Liver (tissue), 9 donors: Measurements from ENCODE around the gene OTUB1. TPM values are rescaled to one million over a fixed set of nuclear protein-coding genes. Genes with fewer than 3 reads are reported as not detected.

ENCODE experiments used
- DNase-seq: peaks from one replicate; pipeline ENCODE4 v3.0.0-alpha.2; 2017; ENCODE audit warnings: low spot score
- H3K27ac ChIP-seq, 2 donors: one replicate each; pipeline ENCODE4 v1.7.0; 2013; ENCODE audit warnings: inconsistent platforms in 2 of 2, low read length in 2 of 2, control low read depth in 1 of 2, low read depth in 1 of 2, mild to moderate bottlenecking in 1 of 2
- H3K27me3 ChIP-seq, 4 donors: one replicate each; pipeline versions ENCODE4 v1.6.1 to v1.7.0; 2013; ENCODE audit warnings: low read length in 3 of 4, inconsistent platforms in 1 of 4, mild to moderate bottlenecking in 1 of 4, moderate library complexity in 1 of 4; ENCODE audit not compliant: control insufficient read depth in 4 of 4, insufficient read depth in 4 of 4
- H3K36me3 ChIP-seq, 4 donors: one replicate each; pipeline versions ENCODE4 v1.6.1 to v1.7.0; 2013; ENCODE audit warnings: low read length in 3 of 4, mild to moderate bottlenecking in 3 of 4, low read depth in 1 of 4, moderate library complexity in 1 of 4; ENCODE audit not compliant: control insufficient read depth in 4 of 4, insufficient read depth in 3 of 4
- H3K4me1 ChIP-seq, 4 donors: one replicate each; pipeline versions ENCODE4 v1.6.1 to v1.7.0; 2013; ENCODE audit warnings: low read length in 3 of 4, mild to moderate bottlenecking in 3 of 4, moderate library complexity in 1 of 4; ENCODE audit not compliant: control insufficient read depth in 4 of 4, insufficient read depth in 4 of 4
- H3K4me3 ChIP-seq, 3 donors: one replicate each; pipeline versions ENCODE4 v1.6.1 to v1.7.0; 2013; ENCODE audit warnings: low read length in 3 of 3, control low read depth in 1 of 3, low read depth in 1 of 3, mild to moderate bottlenecking in 1 of 3
- H3K9ac ChIP-seq, 2 donors: one replicate each; pipeline ENCODE4 v1.7.0; 2013; ENCODE audit warnings: low read length in 2 of 2, mild to moderate bottlenecking in 2 of 2, moderate library complexity in 2 of 2, control low read depth in 1 of 2, low read depth in 1 of 2
- H3K9me3 ChIP-seq, 4 donors: one replicate each; pipeline versions ENCODE4 v1.6.1 to v1.7.0; 2013; ENCODE audit warnings: low read length in 3 of 4; ENCODE audit not compliant: control insufficient read depth in 4 of 4
- EGR1 ChIP-seq, 2 donors: IDR thresholded peaks; 2 replicates each; pipeline ENCODE4 v1.6.1; 2016 to 2018; ENCODE audit warnings: antibody characterized with exemption in 2 of 2, low read depth in 2 of 2
- FOXA1 ChIP-seq: IDR thresholded peaks from 2 replicates; pipeline ENCODE4 v1.6.1; 2016; ENCODE audit warnings: antibody characterized with exemption
- FOXA2 ChIP-seq: IDR thresholded peaks from 2 replicates; pipeline ENCODE4 v1.6.1; 2016; ENCODE audit warnings: antibody characterized with exemption
- GABPA ChIP-seq, 2 donors: IDR thresholded peaks in 1 of 2; conservative IDR thresholded peaks in 1 of 2; 2 replicates each; pipeline ENCODE4 v1.6.1; 2016; ENCODE audit warnings: antibody characterized with exemption in 2 of 2, mild to moderate bottlenecking in 1 of 2, moderate library complexity in 1 of 2
- HNF4A ChIP-seq, 2 donors: conservative IDR thresholded peaks; 2 replicates each; pipeline ENCODE4 v1.6.1; 2016; ENCODE audit warnings: antibody characterized with exemption in 2 of 2, mild to moderate bottlenecking in 2 of 2
- HNF4G ChIP-seq: IDR thresholded peaks from 2 replicates; pipeline ENCODE4 v1.6.1; 2016; ENCODE audit warnings: antibody characterized with exemption
- JUND ChIP-seq, 2 donors: IDR thresholded peaks; 2 replicates each; pipeline ENCODE4 v1.6.1; 2016; ENCODE audit warnings: antibody characterized with exemption in 2 of 2
- NR2F2 ChIP-seq: IDR thresholded peaks from 2 replicates; pipeline ENCODE4 v1.6.1; 2016; ENCODE audit warnings: antibody characterized with exemption
- RAD21 ChIP-seq, 2 donors: IDR thresholded peaks; 2 replicates each; pipeline ENCODE4 v1.6.1; 2016; ENCODE audit warnings: antibody characterized with exemption in 2 of 2, mild to moderate bottlenecking in 2 of 2
- SP1 ChIP-seq: IDR thresholded peaks from 2 replicates; pipeline ENCODE4 v1.6.1; 2018; ENCODE audit warnings: antibody characterized with exemption, mild to moderate bottlenecking
- TAF1 ChIP-seq: conservative IDR thresholded peaks from 2 replicates; pipeline ENCODE4 v1.6.1; 2016; ENCODE audit warnings: antibody characterized with exemption, mild to moderate bottlenecking
- YY1 ChIP-seq: IDR thresholded peaks from 2 replicates; pipeline ENCODE4 v1.6.1; 2016; ENCODE audit warnings: antibody characterized with exemption, mild to moderate bottlenecking
- WGBS: extraction: QIAGEN DNeasy Blood & Tissue Kit; methylation state at CpG from one replicate; pipeline ENCODE4 v1.1.7; 2013; 5-methylcytosine and 5-hydroxymethylcytosine counted together
- polyA plus RNA-seq, 2 donors: library from polyadenylated mRNA; stranded (reverse) in 1 of 2; unstranded in 1 of 2; fragments of 200-250 nt in 1 of 2; fragments of >200 nt in 1 of 2; fragmentation: Nextera tagmentation in 1 of 2; extraction: Ambion mirVana in 1 of 2; gene quantifications; one replicate each; pipeline versions ENCODE4 v1.2.1 to v1.2.3, GENCODE V29; 2013 to 2015
- total RNA-seq, 2 donors: library from RNA; depleted of rRNA; stranded (reverse); fragments of >200 nt; gene quantifications; one replicate each; pipeline ENCODE4 v1.2.3, GENCODE V29; 2014
- TF ChIP-seq, protein P1 (sequence below): IDR thresholded peaks from 2 replicates; pipeline ENCODE4 v1.6.1; 2016; ENCODE audit warnings: antibody characterized with exemption
- TF ChIP-seq, protein P2 (sequence below): IDR thresholded peaks from 2 replicates; pipeline ENCODE4 v1.6.1; 2016; ENCODE audit warnings: antibody characterized with exemption
- TF ChIP-seq, protein P3 (sequence below): IDR thresholded peaks from 2 replicates; pipeline ENCODE4 v1.6.1; 2016; ENCODE audit warnings: antibody characterized with exemption, mild to moderate bottlenecking
- donor health status: healthy.
- donor health status: healthy.
- donor health status: healthy.
- donor health status: healthy.
- donor health status: healthy.

OTUB1 gene
- total and polyA plus RNA-seq, 4 donors = 18.8 to 44.6 (median 28.5) TPM

DNA sequence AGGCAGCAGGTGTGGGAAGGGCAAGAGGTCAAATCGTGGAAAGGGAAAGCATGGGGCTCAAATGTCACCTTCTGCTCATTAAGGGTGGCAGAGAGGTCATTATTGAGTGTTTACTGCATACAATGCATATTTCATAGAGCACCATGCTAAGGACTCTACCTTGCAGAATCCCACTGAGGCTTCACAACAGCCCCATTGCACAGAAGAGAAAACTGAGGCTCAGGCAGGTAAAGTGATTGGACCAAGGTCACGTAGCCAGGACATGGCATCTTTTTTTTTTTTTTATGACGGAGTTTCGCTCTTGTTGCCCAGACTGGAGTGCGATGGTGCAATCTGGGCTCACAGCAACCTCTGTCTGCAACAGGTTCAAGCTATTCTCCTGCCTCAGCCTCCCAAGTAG, 57.3 kb downstream of the OTUB1 start (continued):
- TF ChIP-seq, protein P1, sequence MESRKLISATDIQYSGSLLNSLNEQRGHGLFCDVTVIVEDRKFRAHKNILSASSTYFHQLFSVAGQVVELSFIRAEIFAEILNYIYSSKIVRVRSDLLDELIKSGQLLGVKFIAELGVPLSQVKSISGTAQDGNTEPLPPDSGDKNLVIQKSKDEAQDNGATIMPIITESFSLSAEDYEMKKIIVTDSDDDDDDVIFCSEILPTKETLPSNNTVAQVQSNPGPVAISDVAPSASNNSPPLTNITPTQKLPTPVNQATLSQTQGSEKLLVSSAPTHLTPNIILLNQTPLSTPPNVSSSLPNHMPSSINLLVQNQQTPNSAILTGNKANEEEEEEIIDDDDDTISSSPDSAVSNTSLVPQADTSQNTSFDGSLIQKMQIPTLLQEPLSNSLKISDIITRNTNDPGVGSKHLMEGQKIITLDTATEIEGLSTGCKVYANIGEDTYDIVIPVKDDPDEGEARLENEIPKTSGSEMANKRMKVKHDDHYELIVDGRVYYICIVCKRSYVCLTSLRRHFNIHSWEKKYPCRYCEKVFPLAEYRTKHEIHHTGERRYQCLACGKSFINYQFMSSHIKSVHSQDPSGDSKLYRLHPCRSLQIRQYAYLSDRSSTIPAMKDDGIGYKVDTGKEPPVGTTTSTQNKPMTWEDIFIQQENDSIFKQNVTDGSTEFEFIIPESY = no peak
- no peak for TF ChIP-seq FOXA1
- TF ChIP-seq EGR1 (IDR thresholded peaks at IDR 0.05; ENCODE audit: low read depth in 2 of 2) = no peak

DNA sequence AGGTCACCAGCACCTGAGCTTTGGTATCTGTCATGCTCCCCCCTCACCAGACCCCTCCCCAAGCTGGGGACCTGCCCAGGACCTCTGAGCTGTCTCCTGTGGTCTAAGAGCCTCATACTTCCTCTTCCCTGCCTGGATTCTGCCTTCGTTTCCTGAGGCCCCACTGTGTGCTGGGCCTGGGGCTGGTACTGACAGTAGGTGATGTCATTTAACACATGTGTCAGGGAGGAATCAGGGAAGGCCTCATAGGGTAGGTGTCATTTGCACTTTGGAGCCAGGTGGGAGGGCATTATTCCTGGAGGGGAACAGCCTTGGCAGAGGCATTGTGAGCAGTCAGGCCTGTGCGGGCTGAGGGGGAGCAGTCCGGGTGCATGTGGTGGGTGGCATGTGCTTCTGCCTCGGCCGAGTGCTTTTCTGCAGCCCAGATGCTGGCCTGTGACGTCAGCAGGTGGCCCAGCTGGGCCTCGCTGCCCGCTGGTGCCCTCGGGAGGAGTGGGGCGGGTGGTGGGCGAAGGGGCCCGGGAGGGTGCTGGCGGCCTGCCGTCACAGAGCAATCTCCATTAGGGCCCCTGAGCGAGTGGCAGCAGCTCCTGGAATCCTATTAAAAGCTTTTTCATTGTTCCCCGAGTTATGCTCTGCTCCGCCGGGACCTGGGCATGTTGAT, 58.6 kb downstream of the OTUB1 start:
- WGBS = 92% methylated on average over 18 of the region's 18 CpGs
- Histone ChIP-seq H3K27me3 (no peaks in the 10 kb centered on the region), H3K9me3 (no peaks in the 10 kb centered on the region), H3K36me3 (no peaks in the 10 kb centered on the region), H3K27ac (no peak overlapping the region), H3K4me3 (no peak overlapping the region), H3K4me1 (peaks cover 0 to 6% (median 0%) of the 10 kb centered on the region in 4 donors), H3K9ac (no peak overlapping the region)
- no peak for DNase-seq
- TF ChIP-seq RAD21 (IDR thresholded peaks at IDR 0.05) (no peak), HNF4G (no peak), YY1 (no peak), HNF4A (conservative IDR thresholded peaks at IDR 0.05) (no peak), SP1 (no peak), GABPA (IDR thresholded peaks at IDR 0.05 in 1 of 2, conservative IDR thresholded peaks at IDR 0.05 in 1 of 2) (no peak), FOXA2 (no peak), JUND (IDR thresholded peaks at IDR 0.05) (no peak), TAF1 (no peak), FOXA1 (no peak), EGR1 (IDR thresholded peaks at IDR 0.05; ENCODE audit: low read depth in 2 of 2) (no peak), NR2F2 (no peak)
- TF ChIP-seq, protein P2, sequence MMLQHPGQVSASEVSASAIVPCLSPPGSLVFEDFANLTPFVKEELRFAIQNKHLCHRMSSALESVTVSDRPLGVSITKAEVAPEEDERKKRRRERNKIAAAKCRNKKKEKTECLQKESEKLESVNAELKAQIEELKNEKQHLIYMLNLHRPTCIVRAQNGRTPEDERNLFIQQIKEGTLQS = no peak
- TF ChIP-seq, protein P3, sequence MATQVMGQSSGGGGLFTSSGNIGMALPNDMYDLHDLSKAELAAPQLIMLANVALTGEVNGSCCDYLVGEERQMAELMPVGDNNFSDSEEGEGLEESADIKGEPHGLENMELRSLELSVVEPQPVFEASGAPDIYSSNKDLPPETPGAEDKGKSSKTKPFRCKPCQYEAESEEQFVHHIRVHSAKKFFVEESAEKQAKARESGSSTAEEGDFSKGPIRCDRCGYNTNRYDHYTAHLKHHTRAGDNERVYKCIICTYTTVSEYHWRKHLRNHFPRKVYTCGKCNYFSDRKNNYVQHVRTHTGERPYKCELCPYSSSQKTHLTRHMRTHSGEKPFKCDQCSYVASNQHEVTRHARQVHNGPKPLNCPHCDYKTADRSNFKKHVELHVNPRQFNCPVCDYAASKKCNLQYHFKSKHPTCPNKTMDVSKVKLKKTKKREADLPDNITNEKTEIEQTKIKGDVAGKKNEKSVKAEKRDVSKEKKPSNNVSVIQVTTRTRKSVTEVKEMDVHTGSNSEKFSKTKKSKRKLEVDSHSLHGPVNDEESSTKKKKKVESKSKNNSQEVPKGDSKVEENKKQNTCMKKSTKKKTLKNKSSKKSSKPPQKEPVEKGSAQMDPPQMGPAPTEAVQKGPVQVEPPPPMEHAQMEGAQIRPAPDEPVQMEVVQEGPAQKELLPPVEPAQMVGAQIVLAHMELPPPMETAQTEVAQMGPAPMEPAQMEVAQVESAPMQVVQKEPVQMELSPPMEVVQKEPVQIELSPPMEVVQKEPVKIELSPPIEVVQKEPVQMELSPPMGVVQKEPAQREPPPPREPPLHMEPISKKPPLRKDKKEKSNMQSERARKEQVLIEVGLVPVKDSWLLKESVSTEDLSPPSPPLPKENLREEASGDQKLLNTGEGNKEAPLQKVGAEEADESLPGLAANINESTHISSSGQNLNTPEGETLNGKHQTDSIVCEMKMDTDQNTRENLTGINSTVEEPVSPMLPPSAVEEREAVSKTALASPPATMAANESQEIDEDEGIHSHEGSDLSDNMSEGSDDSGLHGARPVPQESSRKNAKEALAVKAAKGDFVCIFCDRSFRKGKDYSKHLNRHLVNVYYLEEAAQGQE = no peak
- TF ChIP-seq, protein P1 = no peak
